Endothelial cell of umbilical vein (primary cell): ENCODE results near the gene SYTL3. TPM values are rescaled to one million over a fixed set of nuclear protein-coding genes. Genes with fewer than 3 reads are reported as not detected.

Experiments
- BruUV-seq: library from RNA; stranded (reverse); fragments of 400-500 nt; replicated peaks from 2 replicates; lab custom pipeline; 2021; lab: Mats Ljungman, UMichigan
- CTCF ChIA-PET: fragments of 300-600, 350-600 bp; sonication (Branson Sonifier 250); formaldehyde crosslinking; loops from one replicate; lab custom pipeline; 2021; ENCODE audit warnings: antibody characterized with exemption, inconsistent platforms; lab: Charles Lee
- POLR2A ChIA-PET: fragments of 300-600, 350-600 bp; sonication (Branson Sonifier 250); formaldehyde crosslinking; loops from one replicate; lab custom pipeline; 2021; ENCODE audit warnings: antibody characterized with exemption, inconsistent platforms; lab: Charles Lee
- DNase-seq: peaks from one replicate; pipeline ENCODE4 v3.0.0-alpha.2; 2011; ENCODE audit warnings: low read depth, low spot score
- FAIRE-seq: peaks from 2 replicates; lab custom pipeline; 2011; peaks lifted over from hg19 to GRCh38; lab: Jason Lieb, UNC
- H2AFZ ChIP-seq: 2 replicates; pipeline ENCODE4 v1.6.0; 2012; ENCODE audit warnings: low read depth, low read length, control low read depth, inconsistent platforms
- H3K27ac ChIP-seq: 2 replicates; pipeline ENCODE4 v1.5.1; 2011; ENCODE audit warnings: low read depth, mild to moderate bottlenecking, control low read depth, low read length, moderate library complexity; ENCODE audit not compliant: insufficient read depth
- H3K27me3 ChIP-seq, 2 experiments: 2 replicates each; pipeline versions ENCODE4 v1.6.0 to v1.6.1; 2011; ENCODE audit warnings: low read length in 2 of 2, mixed read lengths in 1 of 2; ENCODE audit not compliant: control insufficient read depth in 2 of 2, insufficient read depth in 2 of 2
- H3K36me3 ChIP-seq, 2 experiments: 2 replicates in 1 of 2; 3 replicates in 1 of 2; pipeline ENCODE4 v1.5.1; 2011; ENCODE audit warnings: low read length in 2 of 2, mild to moderate bottlenecking in 1 of 2, moderate library complexity in 1 of 2; ENCODE audit not compliant: control insufficient read depth in 2 of 2, insufficient read depth in 2 of 2; ENCODE audit errors: extremely low read depth in 1 of 2
- H3K4me1 ChIP-seq: 3 replicates; pipeline ENCODE4 v1.5.1; 2011; ENCODE audit warnings: mild to moderate bottlenecking, low read length; ENCODE audit not compliant: control insufficient read depth, insufficient read depth; ENCODE audit errors: extremely low read depth
- H3K4me2 ChIP-seq: 2 replicates; pipeline ENCODE4 v1.6.1; 2011; ENCODE audit warnings: low read length, control low read depth, mixed read lengths; ENCODE audit not compliant: insufficient read depth
- H3K4me3 ChIP-seq, 3 experiments: fragments of 200-600 bp in 1 of 3; sonication (generic), shearing (Covaris generic) in 1 of 3; replicated peaks in 1 of 3; 2 replicates each; pipeline ENCODE4 v1.5.1; 2011 to 2016; ENCODE audit warnings: control low read depth in 3 of 3, low read length in 3 of 3, mild to moderate bottlenecking in 2 of 3, inconsistent platforms in 1 of 3, low read depth in 1 of 3, moderate library complexity in 1 of 3; ENCODE audit not compliant: insufficient read depth in 1 of 3
- H3K79me2 ChIP-seq: 2 replicates; pipeline ENCODE4 v1.6.0; 2012; ENCODE audit warnings: low read length, inconsistent platforms; ENCODE audit not compliant: control insufficient read depth, insufficient read depth
- H3K9ac ChIP-seq: replicated peaks from 2 replicates; pipeline ENCODE3; 2011; ENCODE audit warnings: low read length, control low read depth; ENCODE audit not compliant: insufficient read depth; ENCODE audit errors: extremely low read depth
- H3K9me1 ChIP-seq: replicated peaks from 3 replicates; pipeline ENCODE4 v1.6.0; 2011; ENCODE audit warnings: mild to moderate bottlenecking, low read length; ENCODE audit not compliant: control insufficient read depth, insufficient read depth; ENCODE audit errors: extremely low read depth
- H3K9me3 ChIP-seq: replicated peaks from 2 replicates; pipeline ENCODE4 v1.5.1; 2012; ENCODE audit warnings: low read length, inconsistent platforms; ENCODE audit not compliant: control insufficient read depth, insufficient read depth
- H4K20me1 ChIP-seq: replicated peaks from 2 replicates; pipeline ENCODE3; 2011; ENCODE audit warnings: mild to moderate bottlenecking, low read length; ENCODE audit not compliant: control insufficient read depth, insufficient read depth; ENCODE audit errors: extremely low read depth
- CTCF ChIP-seq, 2 donors: IDR thresholded peaks; 1 replicate in 1 of 2; 2 replicates in 1 of 2; pipeline ENCODE4 v1.5.1; 2011; ENCODE audit warnings: low read length in 2 of 2, mild to moderate bottlenecking in 2 of 2, moderate library complexity in 2 of 2, control low read depth in 1 of 2, inconsistent platforms in 1 of 2, low read depth in 1 of 2; ENCODE audit not compliant: insufficient read depth in 1 of 2; ENCODE audit errors: extremely low read depth in 1 of 2
- EZH2 ChIP-seq: IDR thresholded peaks from 2 replicates; pipeline ENCODE4 v1.6.1; 2012; ENCODE audit warnings: borderline replicate concordance, low read depth, mild to moderate bottlenecking, moderate library complexity, low read length, inconsistent platforms; ENCODE audit not compliant: severe bottlenecking
- FOS ChIP-seq: IDR thresholded peaks from 2 replicates; pipeline ENCODE4 v1.6.1; 2011; ENCODE audit warnings: mild to moderate bottlenecking, low read length, moderate library complexity, borderline replicate concordance; ENCODE audit not compliant: insufficient read depth
- GATA2 ChIP-seq: IDR thresholded peaks from 2 replicates; pipeline ENCODE4 v1.7.0; 2011; ENCODE audit warnings: low read depth, mild to moderate bottlenecking, moderate library complexity, mixed read lengths, low read length; ENCODE audit not compliant: insufficient read length, insufficient read depth
- JUN ChIP-seq: IDR thresholded peaks from 2 replicates; pipeline ENCODE4 v1.6.1; 2011; ENCODE audit warnings: borderline replicate concordance, low read depth; ENCODE audit not compliant: insufficient read length, insufficient read depth
- MAX ChIP-seq: IDR thresholded peaks from 2 replicates; pipeline ENCODE4 v1.6.1; 2011; ENCODE audit not compliant: insufficient read depth, insufficient read length
- MYC ChIP-seq: IDR thresholded peaks from one replicate; pipeline ENCODE4 v1.6.1; 2011; ENCODE audit warnings: mild to moderate bottlenecking, low read depth, low read length
- POLR2A ChIP-seq: IDR thresholded peaks from 2 replicates; pipeline ENCODE4 v1.6.1; 2012; ENCODE audit warnings: low read depth, mild to moderate bottlenecking, control low read depth, low read length
- POLR2AphosphoS5 ChIP-seq: IDR thresholded peaks from 2 replicates; pipeline ENCODE4 v1.6.1; 2012; ENCODE audit warnings: low read depth, mild to moderate bottlenecking, control low read depth, low read length, moderate library complexity; ENCODE audit not compliant: insufficient read depth
- dilution Hi-C: fragments of 300-500 bp; cut with MboI; formaldehyde crosslinking; loops from one replicate; pipeline ENCODE4 v1.15.0; 2019; ENCODE audit warnings: low sequenced_read_pairs; ENCODE audit not compliant: extremely low pct_ligation_motif_present
- intact Hi-C: fragments of 100-400 bp; cut with micrococcal nuclease; formaldehyde crosslinking; loops from one replicate; pipeline ENCODE4 v1.10.0; 2022
- polyA plus RNA-seq, 4 experiments: library from polyadenylated mRNA; depleted of rRNA in 3 of 4; stranded (reverse) in 3 of 4; unstranded in 1 of 4; fragments of >200 nt; gene quantifications; 2 replicates each; pipeline versions ENCODE4 v1.2.1 to v1.2.3, GENCODE V29; 2011 to 2012; ENCODE audit warnings: missing spikeins in 1 of 4
- total RNA-seq: library from RNA; stranded (reverse); gene quantifications from 2 replicates; pipeline ENCODE4 v1.2.3, GENCODE V29; 2021

The SYTL3 gene
- total and polyA plus RNA-seq, 2 donors (not counting 3 experiments of a cell fraction or from before 2014, with no cell fraction given) = 0.59 to 0.77 TPM

- Histone ChIP-seq H2AFZ (no peak overlapping the region), H3K79me2 (no peaks in the 10 kb centered on the region), H3K4me2 (no peak overlapping the region), H3K9me1 (no peaks in the 10 kb centered on the region), H3K27ac (no peak overlapping the region), H3K9ac (no peak overlapping the region), H3K4me3 (no peak overlapping the region), H3K9me3 (no peaks in the 10 kb centered on the region), H3K27me3 (no peaks in the 10 kb centered on the region), H3K4me1 (peaks cover 27% of the 10 kb centered on the region), H3K36me3 (peaks cover 4 to 29% of the 10 kb centered on the region in 2 experiments), H4K20me1 (no peaks in the 10 kb centered on the region)
- no peak for DNase-seq
- intact Hi-C loops = no loop called here
- dilution Hi-C loops = no loop called here
- POLR2A ChIA-PET = no interaction called here
- no peak for TF ChIP-seq MYC
- no peak for TF ChIP-seq GATA2
- no peak for TF ChIP-seq CTCF (IDR thresholded peaks at IDR 0.05; ENCODE audit: extremely low read depth in 1 of 2, insufficient read depth in 1 of 2, low read depth in 1 of 2, low read length in 2 of 2)
- TF ChIP-seq FOS = no peak
- TF ChIP-seq POLR2A = no peak
- TF ChIP-seq MAX = no peak
- TF ChIP-seq POLR2AphosphoS5 = no peak
- TF ChIP-seq EZH2 = no peak
- TF ChIP-seq JUN = no peak
- CTCF ChIA-PET = interaction anchor here (1.0 kb wide), 1 partner anchor 11 kb away, joined by 3 read pairs; no protein-coding TSS in a partner anchor
- no peak for FAIRE-seq
- BruUV-seq = no TSS peak
These were observed 22.0 kb upstream of the SYTL3 start for GRCh38 chr6:158627940-158628211.
